CD4-positive, alpha-beta T cell (primary cell): ENCODE results near the gene ZNF560. TPM values are rescaled to one million over a fixed set of nuclear protein-coding genes. Genes with fewer than 3 reads are reported as not detected.

Experiments used
- ATAC-seq: fragments of 200-7000 bp; cut with Tn5 transposase; one replicate; pipeline ENCODE4 v1.10.0; 2022; ENCODE audit warnings: mild to moderate bottlenecking; ENCODE audit not compliant: poor library complexity
- CTCF ChIA-PET: fragments of 350-600 bp; sonication (Branson Sonifier 250); formaldehyde crosslinking; loops from one replicate; lab custom pipeline; 2021; ENCODE audit warnings: antibody characterized with exemption, inconsistent platforms; lab: Charles Lee
- POLR2A ChIA-PET: fragments of 350-600 bp; sonication (Branson Sonifier 250); formaldehyde crosslinking; loops from one replicate; lab custom pipeline; 2021; ENCODE audit warnings: antibody characterized with exemption, inconsistent platforms; lab: Charles Lee
- DNase-seq, 14 experiments: peaks; one replicate each; pipeline ENCODE4 v3.0.0-alpha.2; 2013 to 2020; ENCODE audit warnings: mixed read lengths in 2 of 14
- H3K27ac ChIP-seq, 2 donors: one replicate each; pipeline versions ENCODE4 v1.5.1 to v1.7.0; 2013; ENCODE audit warnings: low read length in 2 of 2, low read depth in 1 of 2, mild to moderate bottlenecking in 1 of 2
- H3K27me3 ChIP-seq, 2 experiments: 1 replicate in 1 of 2; 2 replicates in 1 of 2; pipeline versions ENCODE4 v1.6.1 to v1.7.0; 2013; ENCODE audit warnings: low read length in 2 of 2, control low read depth in 1 of 2, mild to moderate bottlenecking in 1 of 2, moderate library complexity in 1 of 2; ENCODE audit not compliant: insufficient read depth in 2 of 2, control insufficient read depth in 1 of 2
- H3K36me3 ChIP-seq: one replicate; pipeline ENCODE4 v1.6.1; 2013; ENCODE audit warnings: low read length, control low read depth; ENCODE audit not compliant: insufficient read depth
- H3K4me1 ChIP-seq: one replicate; pipeline ENCODE4 v1.6.1; 2013; ENCODE audit warnings: low read length, control low read depth; ENCODE audit not compliant: insufficient read depth
- H3K4me3 ChIP-seq: one replicate; pipeline ENCODE4 v1.5.1; 2013; ENCODE audit warnings: mild to moderate bottlenecking, low read length, moderate library complexity
- H3K9me3 ChIP-seq, 2 experiments: 1 replicate in 1 of 2; 2 replicates in 1 of 2; pipeline versions ENCODE4 v1.6.1 to v1.7.0; 2013; ENCODE audit warnings: low read length in 2 of 2, mild to moderate bottlenecking in 2 of 2, control low read depth in 1 of 2, moderate library complexity in 1 of 2; ENCODE audit not compliant: control insufficient read depth in 1 of 2, insufficient read depth in 1 of 2
- H3K27ac Mint-ChIP-seq: one replicate; pipeline ENCODE4 v1.8.0; 2020; ENCODE audit warnings: mixed read lengths
- H3K27me3 Mint-ChIP-seq: one replicate; pipeline ENCODE4 v1.8.0; 2021; ENCODE audit warnings: mixed read lengths
- H3K36me3 Mint-ChIP-seq: one replicate; pipeline ENCODE4 v1.8.0; 2021; ENCODE audit warnings: low read depth, mixed read lengths
- H3K4me1 Mint-ChIP-seq: one replicate; pipeline ENCODE4 v1.8.0; 2021; ENCODE audit warnings: low read depth, mixed read lengths
- H3K4me3 Mint-ChIP-seq: one replicate; pipeline ENCODE4 v1.8.0; 2020; ENCODE audit warnings: mild to moderate bottlenecking, mixed read lengths
- H3K9me3 Mint-ChIP-seq: one replicate; pipeline ENCODE4 v1.8.0; 2020; ENCODE audit warnings: mixed read lengths
- intact Hi-C, 2 experiments: fragments of 100-400 bp; cut with DNase I in 1 of 2; cut with micrococcal nuclease in 1 of 2; formaldehyde crosslinking; loops; one replicate each; pipeline versions ENCODE4 v1.15.1 to v1.9.0; 2023 to 2025; cut with DNase I, micrococcal nuclease
- total RNA-seq, 174 experiments: library from RNA in 2 of 174; stranded (reverse) in 2 of 174; gene quantifications; one replicate each; pipeline ENCODE4 v1.2.3 and lab custom pipeline; 2021 to 2026
- TF ChIP-seq, protein P1 (sequence below): fragments of 200-600 bp; IDR thresholded peaks from one replicate; pipeline ENCODE4 v1.8.0; 2022; ENCODE audit warnings: antibody characterized with exemption, mild to moderate bottlenecking

The ZNF560 gene
- total RNA-seq, 2 experiments from 2014 or later = not detected

DNA sequence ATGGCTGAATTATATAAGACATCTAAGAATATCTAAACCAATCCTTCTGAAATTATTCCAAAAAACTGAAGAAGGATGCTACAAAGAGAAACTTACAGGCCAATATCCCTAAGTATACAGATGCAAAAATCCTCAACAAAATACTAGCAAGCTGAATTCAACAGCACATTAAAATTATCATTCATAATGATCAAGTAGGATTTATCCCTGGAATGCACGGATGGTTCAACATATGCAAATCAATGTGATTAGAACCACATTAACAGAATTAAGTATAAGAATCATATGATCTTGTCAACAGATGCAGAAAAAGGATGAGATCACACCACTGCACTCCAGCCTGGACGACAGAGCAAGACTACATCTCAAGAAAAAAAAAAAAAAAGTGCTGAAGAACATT, 13.3 kb downstream of the ZNF560 start:
- Histone ChIP-seq H3K27ac (no peak overlapping the region), H3K4me1 (no peaks in the 10 kb centered on the region), H3K9me3 (peaks cover 38 to 44% of the 10 kb centered on the region in 2 experiments), H3K4me3 (no peak overlapping the region), H3K27me3 (no peaks in the 10 kb centered on the region), H3K36me3 (no peaks in the 10 kb centered on the region)
- H3K4me1 Mint-ChIP-seq = no peaks in the 10 kb centered on the region
- intact Hi-C loops = no loop called here
- H3K27ac Mint-ChIP-seq = no peak overlapping the region
- ChIA-PET POLR2A (no interaction called here), CTCF (no interaction called here)
- DNase-seq (no peak), ATAC-seq (no peak)
- TF ChIP-seq, protein P1, sequence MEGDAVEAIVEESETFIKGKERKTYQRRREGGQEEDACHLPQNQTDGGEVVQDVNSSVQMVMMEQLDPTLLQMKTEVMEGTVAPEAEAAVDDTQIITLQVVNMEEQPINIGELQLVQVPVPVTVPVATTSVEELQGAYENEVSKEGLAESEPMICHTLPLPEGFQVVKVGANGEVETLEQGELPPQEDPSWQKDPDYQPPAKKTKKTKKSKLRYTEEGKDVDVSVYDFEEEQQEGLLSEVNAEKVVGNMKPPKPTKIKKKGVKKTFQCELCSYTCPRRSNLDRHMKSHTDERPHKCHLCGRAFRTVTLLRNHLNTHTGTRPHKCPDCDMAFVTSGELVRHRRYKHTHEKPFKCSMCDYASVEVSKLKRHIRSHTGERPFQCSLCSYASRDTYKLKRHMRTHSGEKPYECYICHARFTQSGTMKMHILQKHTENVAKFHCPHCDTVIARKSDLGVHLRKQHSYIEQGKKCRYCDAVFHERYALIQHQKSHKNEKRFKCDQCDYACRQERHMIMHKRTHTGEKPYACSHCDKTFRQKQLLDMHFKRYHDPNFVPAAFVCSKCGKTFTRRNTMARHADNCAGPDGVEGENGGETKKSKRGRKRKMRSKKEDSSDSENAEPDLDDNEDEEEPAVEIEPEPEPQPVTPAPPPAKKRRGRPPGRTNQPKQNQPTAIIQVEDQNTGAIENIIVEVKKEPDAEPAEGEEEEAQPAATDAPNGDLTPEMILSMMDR = no peak
- peaks cover 22% of the 10 kb centered on the region for H3K36me3 Mint-ChIP-seq
- H3K4me3 Mint-ChIP-seq = no peak overlapping the region
- H3K9me3 Mint-ChIP-seq = peaks cover 17% of the 10 kb centered on the region
- no peaks in the 10 kb centered on the region for H3K27me3 Mint-ChIP-seq

DNA sequence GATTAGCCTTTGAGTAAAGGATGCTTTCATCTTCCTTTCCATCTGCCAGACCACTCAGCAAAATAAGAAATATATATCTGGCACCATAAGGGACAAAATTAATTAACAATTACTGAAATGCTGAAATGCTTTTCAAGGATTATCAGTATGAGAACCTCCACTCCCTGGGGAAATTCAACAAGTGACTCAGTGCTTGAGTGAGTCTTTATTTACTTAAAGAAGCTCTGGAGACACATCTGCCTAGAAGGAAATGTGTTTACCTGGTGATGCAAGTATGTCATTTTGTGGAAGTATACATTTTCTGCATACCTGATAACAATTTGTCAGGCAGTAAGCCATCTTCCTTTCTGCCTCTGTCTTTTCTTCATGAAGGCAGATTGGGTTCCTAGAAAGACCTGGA, 23.4 kb downstream of the ZNF560 start:
- Mint-ChIP-seq H3K36me3 (peaks cover 32% of the 10 kb centered on the region), H3K9me3 (peaks cover 20% of the 10 kb centered on the region), H3K27me3 (peaks cover 4% of the 10 kb centered on the region), H3K4me3 (no peak overlapping the region), H3K27ac (no peak overlapping the region), H3K4me1 (no peaks in the 10 kb centered on the region)
- Histone ChIP-seq H3K27me3 (no peaks in the 10 kb centered on the region), H3K36me3 (no peaks in the 10 kb centered on the region), H3K9me3 (peaks cover 16 to 44% of the 10 kb centered on the region in 2 experiments), H3K27ac (no peak overlapping the region), H3K4me3 (no peak overlapping the region), H3K4me1 (no peaks in the 10 kb centered on the region)
- intact Hi-C loops = no loop called here
- no peak for ATAC-seq
- DNase-seq = no peak
- POLR2A ChIA-PET = no interaction called here
- CTCF ChIA-PET = no interaction called here
- TF ChIP-seq, protein P1 = no peak

DNA sequence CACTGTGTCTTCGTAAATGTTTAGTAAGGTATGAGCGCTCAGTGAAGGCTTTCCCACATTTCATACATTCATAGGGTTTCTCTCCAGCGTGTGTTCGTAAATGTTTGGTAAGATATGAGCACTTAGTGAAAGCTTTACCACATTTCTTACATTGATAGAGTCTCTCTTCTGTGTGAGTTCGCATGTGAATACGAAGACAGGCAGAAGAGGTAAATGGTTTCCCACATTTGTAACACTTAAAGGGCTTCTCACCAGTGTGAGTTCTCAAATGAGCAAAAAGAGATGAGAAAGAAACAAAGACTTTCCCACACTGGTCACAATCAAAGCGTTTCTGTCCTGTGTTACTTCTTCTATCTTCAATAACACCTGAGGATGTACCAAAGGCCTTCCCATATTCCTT, 31.3 kb downstream of the ZNF560 start:
- no peaks in the 10 kb centered on the region for H3K27me3 Mint-ChIP-seq
- H3K27ac Mint-ChIP-seq = no peak overlapping the region
- TF ChIP-seq, protein P1 = no peak
- H3K4me3 Mint-ChIP-seq = no peak overlapping the region
- Histone ChIP-seq H3K27me3 (no peaks in the 10 kb centered on the region), H3K4me3 (no peak overlapping the region), H3K27ac (no peak overlapping the region), H3K36me3 (no peaks in the 10 kb centered on the region), H3K9me3 (peaks cover 29 to 57% of the 10 kb centered on the region in 2 experiments), H3K4me1 (no peaks in the 10 kb centered on the region)
- no peak for DNase-seq
- peaks cover 14% of the 10 kb centered on the region for H3K9me3 Mint-ChIP-seq
- intact Hi-C loops = no loop called here
- no peaks in the 10 kb centered on the region for H3K4me1 Mint-ChIP-seq
- peaks cover 46% of the 10 kb centered on the region for H3K36me3 Mint-ChIP-seq
- ATAC-seq = no peak
- CTCF ChIA-PET = no interaction called here
- POLR2A ChIA-PET = no interaction called here
